OCI-LY3 (cell line): ENCODE data around the gene VPS36.
A peak's percentile ranks its signal among the peaks of the same experiment; 100 is the strongest.

Source experiments
- H2AFZ ChIP-seq: fragments of 200-600, 300-600 bp; shearing (Covaris generic); 2 replicates; pipeline ENCODE4 v1.6.0; 2014; ENCODE audit warnings: antibody characterized with exemption, low read depth, low read length
- H3K27ac ChIP-seq: fragments of 200-600, 300-600 bp; sonication (generic); 2 replicates; pipeline ENCODE4 v1.5.1; 2014; ENCODE audit warnings: mild to moderate bottlenecking, low read length, moderate library complexity, mixed read lengths
- H3K27me3 ChIP-seq: fragments of 200-600, 300-600 bp; sonication (generic); 2 replicates; pipeline ENCODE4 v1.6.1; 2014; ENCODE audit warnings: low read depth, low read length, mixed read lengths
- H3K36me3 ChIP-seq: fragments of 200-600, 300-600 bp; sonication (generic); replicated peaks from 2 replicates; pipeline ENCODE3; 2014; ENCODE audit warnings: low read depth, low read length, mixed read lengths
- H3K4me1 ChIP-seq: fragments of 300-600, 200-600 bp; sonication (generic); 2 replicates; pipeline ENCODE4 v1.6.1; 2014; ENCODE audit warnings: low read length, mixed read lengths
- H3K4me2 ChIP-seq: fragments of 200-600, 300-600 bp; sonication (generic); 2 replicates; pipeline ENCODE4 v1.6.1; 2014; ENCODE audit warnings: low read length, mixed read lengths
- H3K4me3 ChIP-seq: fragments of 300-600, 200-600 bp; sonication (generic); 2 replicates; pipeline ENCODE4 v1.5.1; 2014; ENCODE audit warnings: antibody characterized with exemption, mild to moderate bottlenecking, low read length, moderate library complexity
- H3K79me2 ChIP-seq: fragments of 300-600, 200-600 bp; shearing (Covaris generic); 2 replicates; pipeline ENCODE4 v1.6.1; 2014; ENCODE audit warnings: mild to moderate bottlenecking, low read length, mixed read lengths
- H3K9ac ChIP-seq: fragments of 300-600, 200-600 bp; shearing (Covaris generic); 2 replicates; pipeline ENCODE4 v1.6.0; 2014; ENCODE audit warnings: mild to moderate bottlenecking, low read length, moderate library complexity
- H3K9me3 ChIP-seq: fragments of 200-600, 300-600 bp; shearing (Covaris generic); 2 replicates; pipeline ENCODE4 v1.6.1; 2014; ENCODE audit warnings: low read length, mixed read lengths; ENCODE audit not compliant: insufficient read depth
- H4K20me1 ChIP-seq: fragments of 200-600, 300-600 bp; sonication (generic); 2 replicates; pipeline ENCODE4 v1.6.1; 2016; ENCODE audit warnings: low read length, mixed read lengths; ENCODE audit not compliant: insufficient read depth
- CTCF ChIP-seq: fragments of 200-600, 300-600 bp; sonication (generic); IDR thresholded peaks from 2 replicates; pipeline ENCODE4 v1.5.1; 2014; ENCODE audit warnings: antibody characterized with exemption, low read length, low read depth
- EZH2phosphoT487 ChIP-seq: fragments of 200-600 bp; shearing (Covaris generic); IDR thresholded peaks from 2 replicates; pipeline ENCODE4 v1.6.1; 2018; ENCODE audit warnings: antibody characterized with exemption, mixed run types, low read depth

Gene VPS36

GRCh38 chr13:52419080-52419479, 31.4 kb downstream of the VPS36 start:
- Histone ChIP-seq H3K9me3 (no peaks in the 10 kb centered on the region), H3K4me1 (no peaks in the 10 kb centered on the region), H2AFZ (no peak overlapping the region), H3K4me3 (no peak overlapping the region), H3K27me3 (no peaks in the 10 kb centered on the region), H3K9ac (no peak overlapping the region), H3K79me2 (no peaks in the 10 kb centered on the region), H3K4me2 (no peak overlapping the region), H3K27ac (no peak overlapping the region), H4K20me1 (no peaks in the 10 kb centered on the region), H3K36me3 (peaks cover 54% of the 10 kb centered on the region)
- TF ChIP-seq CTCF (no peak), EZH2phosphoT487 (no peak)

- H3K36me3 ChIP-seq: peaks cover 48% of the 10 kb centered on the region
- H3K9me3 ChIP-seq: no peaks in the 10 kb centered on the region
- H3K27me3 ChIP-seq: no peaks in the 10 kb centered on the region
- TF ChIP-seq EZH2phosphoT487 (no peak), CTCF (no peak)
- H3K9ac ChIP-seq: no peak overlapping the region
- no peaks in the 10 kb centered on the region for H4K20me1 ChIP-seq
- no peaks in the 10 kb centered on the region for H3K79me2 ChIP-seq
- H3K4me3 ChIP-seq: no peak overlapping the region
- no peak overlapping the region for H3K4me2 ChIP-seq
- H3K27ac ChIP-seq: no peak overlapping the region
- peaks cover 14% of the 10 kb centered on the region for H3K4me1 ChIP-seq
- H2AFZ ChIP-seq: no peak overlapping the region
Measured at GRCh38 chr13:52414963-52415362, 35.5 kb downstream of the VPS36 start.

GRCh38 chr13:52414051-52414450, 36.4 kb downstream of the VPS36 start:
- Histone ChIP-seq H3K79me2 (no peaks in the 10 kb centered on the region), H3K9me3 (no peaks in the 10 kb centered on the region), H3K36me3 (peaks cover 44% of the 10 kb centered on the region), H3K4me2 (no peak overlapping the region), H4K20me1 (no peaks in the 10 kb centered on the region), H3K9ac (no peak overlapping the region), H3K4me3 (no peak overlapping the region), H3K4me1 (peaks cover 14% of the 10 kb centered on the region), H3K27me3 (no peaks in the 10 kb centered on the region), H3K27ac (no peak overlapping the region), H2AFZ (no peak overlapping the region)
- TF ChIP-seq CTCF (no peak), EZH2phosphoT487 (no peak)

GRCh38 chr13:52412128-52412527, 38.3 kb downstream of the VPS36 start:
- peak overlapping the region; percentile 51 for H3K27ac ChIP-seq
- peaks cover 38% of the 10 kb centered on the region for H3K36me3 ChIP-seq
- TF ChIP-seq CTCF: no peak
- H3K79me2 ChIP-seq: no peaks in the 10 kb centered on the region
- H3K4me2 ChIP-seq: peak overlapping the region; percentile 25
- H4K20me1 ChIP-seq: no peaks in the 10 kb centered on the region
- H3K4me3 ChIP-seq: no peak overlapping the region
- H2AFZ ChIP-seq: no peak overlapping the region
- no peaks in the 10 kb centered on the region for H3K27me3 ChIP-seq
- H3K9me3 ChIP-seq: no peaks in the 10 kb centered on the region
- H3K4me1 ChIP-seq: peaks cover 14% of the 10 kb centered on the region
- H3K9ac ChIP-seq: no peak overlapping the region
